LHCN-M2 (cell line): ENCODE data around the gene ARPC1B. TPM values are rescaled to one million over a fixed set of nuclear protein-coding genes. Genes with fewer than 3 reads are reported as not detected.

Experiments used
- total RNA-seq: library from RNA; depleted of rRNA; stranded (reverse); fragments of >200 nt; gene quantifications from 2 replicates; pipeline ENCODE4 v1.2.3, GENCODE V29; 2014; rRNA removed

Gene ARPC1B
- total RNA-seq, 1 experiment from 2014 or later, result 487 TPM

Other genes with a start within 250 kb of the ARPC1B start
- 17.4 and 17.5 TPM in 2 replicates for gene SMURF1, start 230.6 kb upstream of the ARPC1B start, total RNA-seq
- gene KPNA7, start 166.6 kb upstream of the ARPC1B start, total RNA-seq, result not detected in 2 replicates
- not detected in 2 replicates for gene MYH16, start 101.9 kb upstream of the ARPC1B start, total RNA-seq
- 321 and 332 TPM in 2 replicates for gene ARPC1A, start 48.8 kb upstream of the ARPC1B start, total RNA-seq
- gene PDAP1, start 33.9 kb downstream of the ARPC1B start, total RNA-seq, result 233 and 265 TPM in 2 replicates
- 128 and 139 TPM in 2 replicates for gene BUD31, start 34.2 kb downstream of the ARPC1B start, total RNA-seq
- gene PTCD1, start 64.1 kb downstream of the ARPC1B start, total RNA-seq, result 15.0 and 19.2 TPM in 2 replicates
- 69.6 and 75.0 TPM in 2 replicates for gene CPSF4, start 64.2 kb downstream of the ARPC1B start, total RNA-seq
- 2,193 and 2,868 TPM in 2 replicates for gene ATP5MF, start 91.4 kb downstream of the ARPC1B start, total RNA-seq
- 5.1 and 8.4 TPM in 2 replicates for gene ZNF789, start 98.2 kb downstream of the ARPC1B start, total RNA-seq
- 19.0 and 20.7 TPM in 2 replicates for gene ZNF394, start 125.6 kb downstream of the ARPC1B start, total RNA-seq
- 18.7 and 22.6 TPM in 2 replicates for gene ZKSCAN5, start 129.9 kb downstream of the ARPC1B start, total RNA-seq
- 11.4 and 15.0 TPM in 2 replicates for gene FAM200A, start 177.4 kb downstream of the ARPC1B start, total RNA-seq
- 87.3 and 98.4 TPM in 2 replicates for gene ZNF655, start 183.9 kb downstream of the ARPC1B start, total RNA-seq
- gene TMEM225B, start 223.5 kb downstream of the ARPC1B start, total RNA-seq, result not detected in 2 replicates
- gene ZSCAN25, start 242.2 kb downstream of the ARPC1B start, total RNA-seq, result 8.8 and 11.3 TPM in 2 replicates